HL-60/S4 treated with retinoic acid at 250 ng/mL for 4 days and 3 days (cell line): ENCODE data around the gene CCDC146.

ENCODE experiments used
- in situ Hi-C: fragments of 300-500 bp; cut with MboI; formaldehyde crosslinking; loops from 2 replicates; pipeline ENCODE4 v1.7.0; 2022; ENCODE audit warnings: low sequenced_read_pairs

Gene CCDC146

DNA sequence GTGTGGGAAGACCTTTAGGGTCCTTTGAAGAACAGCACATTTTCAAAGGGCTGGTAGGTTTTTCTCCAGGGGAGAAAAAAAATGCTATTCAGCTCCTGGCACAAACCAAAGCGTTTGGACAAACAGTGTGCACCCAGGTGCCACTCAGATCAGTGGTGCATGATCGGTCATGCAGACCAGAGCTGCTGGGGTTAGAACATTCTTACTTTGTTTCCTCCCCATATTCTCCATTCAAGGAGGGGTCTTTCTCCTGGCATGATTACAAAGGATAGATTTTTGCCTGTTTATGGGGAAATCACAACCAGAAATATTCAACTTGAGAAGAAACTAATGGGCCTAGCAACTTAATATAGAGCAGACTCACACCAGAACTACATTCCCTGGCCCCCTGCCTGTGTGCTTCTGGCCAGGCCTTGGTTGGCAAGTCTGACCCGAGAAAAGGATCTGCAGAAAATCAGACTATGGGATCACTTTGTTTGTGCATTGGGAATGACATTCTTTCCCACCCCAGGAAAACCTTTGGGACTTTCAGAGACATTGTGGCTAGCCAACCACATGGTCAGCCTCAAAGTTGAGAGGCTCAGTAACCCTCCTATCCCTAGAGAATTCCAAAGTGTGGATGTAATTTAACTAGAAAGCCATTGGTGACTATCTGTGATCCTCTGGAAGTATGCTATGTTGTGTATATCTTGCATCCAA is 159.5 kb downstream of the CCDC146 start:
- in situ Hi-C loops = no loop called here

DNA sequence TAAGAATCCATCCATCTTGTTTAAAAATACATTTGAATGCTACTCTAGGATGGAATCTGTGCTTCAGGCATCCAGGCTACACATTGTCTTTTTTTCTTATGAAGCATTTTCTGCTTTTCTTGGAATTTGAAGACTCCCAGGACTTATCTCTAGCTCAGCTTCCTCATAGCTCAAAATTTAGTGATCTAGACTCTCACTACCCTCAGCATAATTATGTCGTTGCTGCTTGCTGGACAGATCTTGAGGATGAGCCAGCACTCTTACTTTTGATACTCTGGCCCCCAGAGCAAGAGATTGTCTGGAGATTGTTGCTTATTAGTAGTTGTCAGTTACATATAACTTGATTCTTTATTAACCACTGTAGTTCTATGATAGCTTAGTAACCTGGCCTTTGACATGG is 160.5 kb downstream of the CCDC146 start:
- in situ Hi-C loops = no loop called here

DNA sequence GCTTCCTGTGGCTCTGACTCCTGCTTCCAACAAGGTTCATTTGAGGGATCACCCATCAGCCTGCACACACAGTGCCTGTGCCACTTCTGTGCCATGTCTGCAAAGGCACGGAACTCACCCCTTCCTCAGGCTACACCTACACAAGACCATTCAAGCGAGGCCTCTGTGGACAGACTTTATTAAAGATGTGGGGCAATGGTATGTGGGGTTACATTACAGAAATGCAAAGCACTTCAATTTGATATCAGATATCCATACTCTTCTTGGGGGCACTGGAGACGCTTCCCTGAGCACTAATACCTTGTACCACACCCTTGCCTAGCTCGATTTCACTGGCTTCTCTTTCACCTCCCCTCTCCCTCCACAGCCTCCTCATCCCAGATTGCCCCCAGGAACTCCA is 161.6 kb downstream of the CCDC146 start:
- in situ Hi-C loops = no loop called here

DNA sequence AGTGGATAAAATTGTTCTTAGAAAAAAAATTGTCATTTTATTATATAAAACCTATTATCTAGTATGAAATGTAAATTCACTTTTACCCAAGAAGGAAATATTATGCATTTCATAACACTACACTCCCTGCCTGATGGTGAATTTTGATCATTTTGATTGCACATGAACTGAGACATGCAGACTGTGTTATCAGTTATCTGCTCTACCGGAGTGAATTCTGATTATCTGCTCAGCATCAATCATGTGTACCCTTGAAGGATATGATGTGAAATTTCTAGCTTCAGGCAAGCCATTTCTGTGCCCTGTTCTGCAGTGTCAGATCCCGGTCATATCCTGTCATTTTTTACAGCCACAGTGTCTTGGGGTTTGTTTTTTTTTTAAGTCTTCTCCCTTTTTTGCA is 162.2 kb downstream of the CCDC146 start:
- in situ Hi-C loops = no loop called here

DNA sequence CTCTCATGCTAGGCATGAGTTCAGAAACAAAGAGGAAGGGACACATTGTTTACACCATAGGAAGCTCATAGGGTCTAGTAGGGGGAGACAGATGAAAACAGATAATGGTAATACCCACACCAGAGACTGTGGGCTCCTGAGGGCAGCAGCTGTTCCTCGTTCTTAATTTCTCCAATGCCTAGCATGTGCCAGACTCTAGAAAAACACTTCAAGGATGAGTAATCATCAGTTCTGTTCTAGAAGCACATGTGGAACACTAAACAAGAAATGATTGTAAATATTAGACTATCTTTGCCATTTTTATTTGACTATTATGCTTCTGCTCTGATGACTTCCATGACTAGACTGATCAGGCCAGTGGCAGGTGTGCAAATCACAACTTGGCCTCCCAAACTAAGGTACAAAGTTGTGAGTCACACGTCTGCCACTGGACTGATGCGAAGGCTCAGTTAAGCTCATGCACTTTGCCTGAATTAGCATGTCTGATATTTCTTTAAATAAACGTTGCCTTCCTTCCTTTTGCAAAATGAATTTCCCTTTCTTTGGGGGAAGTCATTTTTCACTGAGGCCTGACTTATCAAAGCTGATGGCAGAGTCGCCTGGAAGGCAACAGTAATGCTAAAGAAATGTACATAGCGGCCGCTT is 166.4 kb downstream of the CCDC146 start:
- in situ Hi-C loops = no loop called here

DNA sequence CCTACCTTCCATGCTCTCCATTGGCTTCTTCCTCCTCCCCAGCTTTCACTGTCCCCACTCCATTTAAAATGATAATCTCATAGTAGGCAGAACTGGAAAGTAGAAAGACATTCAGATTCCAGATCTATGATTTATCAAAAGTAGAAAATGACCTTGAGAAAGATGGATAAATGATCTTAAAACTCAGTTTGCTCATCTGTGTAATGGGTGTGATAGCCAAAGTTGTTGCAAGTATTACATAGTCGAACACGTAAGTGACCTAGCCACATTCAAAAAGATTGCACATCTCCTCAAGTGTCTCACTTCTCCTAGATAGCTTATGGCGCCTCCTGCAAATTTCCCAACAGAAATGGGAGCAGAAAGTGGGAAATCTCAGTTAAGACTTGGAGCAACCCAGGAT is 167.0 kb downstream of the CCDC146 start:
- in situ Hi-C loops = no loop called here

DNA sequence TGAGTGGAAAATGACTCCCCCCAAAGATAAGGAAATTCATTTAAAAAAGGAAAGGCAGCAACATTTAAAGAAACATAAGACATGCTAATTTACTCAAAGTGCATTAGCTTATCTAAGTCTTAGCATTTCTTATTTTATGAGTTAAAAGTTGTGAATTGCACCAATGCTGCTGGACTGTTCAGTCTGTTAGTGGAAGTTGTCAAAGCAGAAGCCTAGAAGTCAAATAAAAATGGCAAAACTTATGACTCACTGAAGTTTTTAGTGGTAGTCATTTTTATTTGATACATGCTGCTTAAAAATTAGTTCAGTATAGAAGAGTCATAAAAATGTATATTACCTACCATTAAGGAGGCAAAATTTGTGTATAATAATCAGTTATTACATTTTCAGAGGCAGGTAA is 168.0 kb downstream of the CCDC146 start:
- in situ Hi-C loops = no loop called here

DNA sequence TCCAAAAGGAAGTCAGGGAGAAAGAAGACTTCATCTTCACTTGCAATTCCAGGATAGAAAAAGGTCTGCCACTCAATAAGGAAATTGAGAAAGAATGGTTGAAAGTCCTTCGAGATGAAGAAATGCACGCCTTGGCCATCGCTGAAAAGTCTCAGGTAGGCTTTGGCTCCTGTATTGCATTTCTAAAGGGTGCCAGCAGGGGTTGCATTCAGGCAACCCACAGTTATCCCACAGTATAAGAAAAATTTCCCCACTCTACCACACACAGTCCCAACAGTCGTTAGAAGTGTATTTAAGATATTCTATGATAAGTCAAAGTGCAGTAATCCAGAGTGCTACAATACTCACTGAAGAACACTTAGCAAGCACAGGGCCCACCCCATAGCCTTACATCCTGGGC is 170.6 kb downstream of the CCDC146 start:
- in situ Hi-C loops = no loop called here

DNA sequence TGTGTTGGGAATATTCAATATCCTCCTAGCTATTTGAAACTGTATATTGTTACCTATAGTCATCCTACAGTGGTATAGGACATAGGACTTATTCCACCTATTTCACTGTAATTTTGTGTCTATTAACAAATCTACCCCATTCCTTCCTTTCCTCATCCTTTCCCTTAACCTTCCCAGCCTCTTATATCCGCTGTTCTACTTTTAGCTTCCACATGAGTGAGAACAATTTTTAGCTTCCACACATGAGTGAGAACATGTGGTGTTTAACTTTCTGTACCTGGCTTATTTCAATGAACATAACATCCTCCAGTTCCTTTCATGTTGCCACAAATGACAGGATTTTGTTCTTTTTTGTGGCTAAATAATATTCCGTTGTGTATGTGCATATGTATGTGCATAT is 173.1 kb downstream of the CCDC146 start:
- in situ Hi-C loops = no loop called here

DNA sequence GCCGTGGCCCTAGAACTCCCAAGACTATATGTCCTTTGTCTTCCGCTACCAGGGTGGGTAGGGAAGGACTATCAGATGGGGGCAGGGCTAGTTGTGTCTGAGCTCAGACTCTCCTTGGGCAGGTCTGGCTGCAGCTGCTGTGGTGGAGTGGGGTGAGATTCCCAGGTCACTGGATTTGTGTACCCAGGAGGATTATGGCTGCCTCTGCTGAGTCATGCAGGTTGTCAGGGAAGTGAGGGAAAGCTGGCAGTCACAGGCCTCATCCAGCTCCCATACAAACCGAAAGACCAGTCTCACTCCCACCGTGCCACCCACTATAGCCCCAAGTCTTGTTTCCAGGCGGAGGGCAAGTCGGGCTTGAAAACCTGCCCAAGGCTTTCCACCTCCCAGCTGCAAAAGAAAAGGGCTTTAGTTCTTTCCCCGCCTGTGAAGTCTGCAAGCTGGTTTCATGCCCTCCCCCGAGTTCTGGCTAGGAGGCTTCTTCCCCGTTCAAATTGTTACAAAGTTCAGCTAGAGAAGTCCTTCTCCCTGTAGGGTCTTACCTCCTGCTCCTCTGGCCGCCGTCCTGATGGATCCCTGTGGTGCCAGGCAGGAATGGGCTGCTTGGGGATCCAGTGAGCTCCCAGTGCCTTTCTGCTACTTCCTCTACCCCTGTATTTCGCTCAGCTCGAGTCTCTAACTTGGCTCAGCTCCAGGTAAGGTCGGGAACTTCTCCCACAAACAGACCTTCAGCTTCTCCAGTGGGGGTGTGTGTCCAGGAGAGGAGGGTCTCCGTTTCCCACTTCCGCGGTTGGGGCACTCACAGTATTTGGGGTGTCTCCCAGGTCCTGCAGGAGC is 184.0 kb downstream of the CCDC146 start:
- in situ Hi-C loops = no loop called here

DNA sequence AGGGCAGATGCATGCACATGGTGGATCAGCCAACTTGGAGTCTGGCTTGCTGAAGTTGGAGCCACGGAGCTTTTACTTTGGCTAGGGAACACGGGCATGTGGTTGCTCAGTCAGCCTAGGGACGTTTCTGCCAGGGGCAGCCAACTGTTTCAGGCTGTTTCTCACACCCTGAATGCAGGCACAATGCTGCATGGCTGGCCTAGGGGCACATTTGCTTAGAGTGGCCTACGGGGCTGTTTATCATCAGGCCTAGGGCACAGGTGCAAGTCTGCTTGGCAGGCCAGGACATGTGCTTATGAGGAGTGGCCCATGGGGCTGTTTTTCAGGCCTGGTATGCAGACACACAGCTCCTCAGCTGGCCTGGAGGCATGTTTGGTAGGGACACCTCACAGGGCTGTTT is 186.4 kb downstream of the CCDC146 start:
- in situ Hi-C loops = no loop called here

DNA sequence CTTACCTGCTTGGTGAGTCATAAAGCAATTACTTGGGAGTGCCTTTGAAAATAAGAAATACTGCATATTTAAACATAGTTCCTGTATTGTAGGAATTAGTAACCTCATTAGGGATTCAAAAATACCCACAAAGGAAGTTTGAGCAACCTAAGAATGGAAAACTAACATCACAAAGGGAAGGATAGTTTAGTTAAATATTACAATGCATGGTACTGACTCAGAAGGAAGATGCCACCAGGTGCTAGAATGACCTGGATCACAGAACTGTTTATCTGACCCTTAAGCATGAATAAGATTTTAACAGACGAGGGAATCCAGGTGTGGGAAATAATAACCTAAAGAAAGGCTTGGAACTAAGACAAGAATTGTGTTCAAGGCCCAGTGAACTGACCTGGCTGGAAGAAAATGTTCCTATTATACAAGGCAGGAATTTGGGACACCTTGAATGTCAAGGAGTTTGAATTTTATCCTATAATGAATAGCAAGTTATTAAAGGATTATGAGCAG is 187.4 kb downstream of the CCDC146 start:
- in situ Hi-C loops = no loop called here

DNA sequence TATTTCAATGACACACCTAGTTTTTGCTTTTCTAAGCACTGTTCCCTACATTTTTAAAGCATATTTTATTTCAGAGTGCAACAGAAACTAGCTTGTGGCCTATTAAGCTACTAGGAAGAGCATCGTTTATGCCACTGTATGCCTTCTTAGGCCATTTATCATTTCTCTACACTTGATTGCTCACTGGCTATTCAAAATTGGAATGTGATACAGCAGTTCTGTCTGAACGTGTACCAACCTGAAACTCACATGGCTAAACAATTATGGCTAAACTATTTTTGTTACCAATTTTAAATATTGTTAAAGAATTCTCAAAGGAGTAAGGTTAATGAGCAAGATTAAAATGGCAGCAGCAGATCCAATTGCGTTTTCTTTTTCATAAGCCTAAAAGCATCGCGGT is 188.6 kb downstream of the CCDC146 start:
- in situ Hi-C loops = no loop called here

DNA sequence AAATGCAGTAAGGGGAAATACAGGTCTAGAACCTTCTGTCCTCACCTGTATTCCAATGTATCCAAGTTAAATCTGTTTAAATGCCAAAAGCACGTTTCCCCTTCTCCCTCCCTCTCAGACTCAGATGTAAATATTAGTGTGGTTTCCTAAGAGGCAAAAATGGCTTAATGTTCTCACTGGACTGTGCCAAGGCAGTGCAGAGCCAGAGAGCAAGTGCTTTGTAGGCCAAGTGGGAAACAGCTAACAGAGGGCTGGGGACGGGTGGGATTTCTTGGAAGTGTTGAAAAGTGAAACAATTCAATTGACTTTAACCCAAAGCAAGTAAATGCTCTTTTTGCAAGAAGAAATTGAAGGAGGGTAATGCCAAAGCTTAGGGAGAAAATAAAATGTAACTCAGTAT is 190.7 kb downstream of the CCDC146 start:
- in situ Hi-C loops = no loop called here

DNA sequence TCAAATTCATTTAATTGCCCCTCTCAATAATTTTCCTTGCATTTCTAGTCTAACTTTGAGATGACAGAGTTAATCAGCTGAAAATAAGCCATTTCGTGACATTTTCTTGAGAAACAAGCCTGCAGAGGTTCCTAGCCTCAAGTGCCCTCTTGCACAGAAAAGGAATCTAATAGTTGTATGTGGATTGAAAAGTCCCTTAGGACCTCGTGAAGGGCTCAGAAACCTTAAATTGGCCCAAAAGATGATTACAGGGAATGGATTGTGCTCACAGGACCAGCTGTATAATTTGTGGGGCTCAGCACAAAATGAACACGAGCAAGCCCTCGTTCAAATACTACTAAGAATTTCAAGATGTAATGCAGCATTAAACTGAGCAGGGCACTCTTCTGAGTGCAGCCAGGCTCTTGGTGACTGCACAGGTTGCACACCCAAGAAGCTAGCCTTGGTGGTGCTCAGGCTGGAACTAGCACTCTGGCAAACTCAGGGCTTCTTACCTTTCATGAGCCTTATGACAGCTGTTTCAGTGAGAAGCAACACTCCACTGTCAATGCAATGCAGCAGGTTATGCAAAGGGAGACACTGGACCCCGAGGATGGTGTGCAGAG is 191.6 kb downstream of the CCDC146 start:
- in situ Hi-C loops = no loop called here

DNA sequence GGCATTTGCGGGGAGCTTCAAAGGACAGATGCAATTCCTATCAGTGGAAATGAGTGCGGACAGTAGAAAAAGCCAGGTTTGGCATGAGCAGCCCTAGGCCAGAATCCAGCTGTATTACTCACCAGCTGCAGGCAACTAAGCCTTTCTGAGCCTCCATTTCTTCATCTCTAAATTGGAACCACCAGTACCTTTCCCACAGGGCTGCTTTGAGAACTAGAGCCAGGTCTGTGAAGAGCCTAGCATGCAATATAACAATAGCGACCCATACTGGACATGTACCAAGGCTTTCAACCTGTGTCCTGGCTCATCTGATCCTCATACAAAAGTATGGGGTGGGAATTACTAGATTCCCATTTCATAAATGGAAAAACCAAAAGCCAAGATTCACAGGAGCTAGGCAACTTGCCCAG is 192.8 kb downstream of the CCDC146 start:
- in situ Hi-C loops = no loop called here

DNA sequence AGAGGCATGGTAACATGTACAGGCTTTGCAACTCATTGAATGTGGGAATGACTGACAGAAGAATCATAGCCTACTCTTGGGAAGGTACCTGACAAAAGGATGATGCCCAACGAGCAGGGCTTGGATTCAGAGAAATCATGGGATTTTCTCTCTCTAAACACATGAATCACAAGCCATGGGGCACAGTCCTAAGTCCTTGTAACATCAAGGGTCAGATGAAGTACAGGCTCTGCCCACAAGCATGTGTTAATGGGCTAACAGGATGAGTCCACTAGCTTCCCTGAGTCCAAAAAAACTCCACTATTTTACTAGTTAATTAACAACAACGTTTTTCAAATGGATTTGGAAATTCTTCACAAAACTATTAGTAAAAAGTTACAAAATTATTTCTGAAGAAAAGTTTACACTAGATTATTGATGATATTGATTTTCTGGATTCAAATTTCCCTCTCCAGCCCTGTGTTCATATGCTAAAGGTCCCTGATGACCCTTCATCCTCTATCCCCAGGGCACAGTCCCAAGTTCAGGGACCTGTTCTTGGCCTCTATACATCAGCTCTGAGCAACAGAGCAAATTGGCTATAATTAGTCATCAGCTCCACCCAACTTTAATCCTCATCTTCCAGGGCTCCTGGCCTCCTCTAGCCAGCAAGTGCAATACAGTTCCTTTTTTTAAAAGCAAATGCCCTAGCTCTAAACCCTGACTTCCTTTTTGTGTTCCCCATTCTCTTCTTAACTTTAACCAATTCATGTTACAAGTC is 194.0 kb downstream of the CCDC146 start:
- in situ Hi-C loops = no loop called here

DNA sequence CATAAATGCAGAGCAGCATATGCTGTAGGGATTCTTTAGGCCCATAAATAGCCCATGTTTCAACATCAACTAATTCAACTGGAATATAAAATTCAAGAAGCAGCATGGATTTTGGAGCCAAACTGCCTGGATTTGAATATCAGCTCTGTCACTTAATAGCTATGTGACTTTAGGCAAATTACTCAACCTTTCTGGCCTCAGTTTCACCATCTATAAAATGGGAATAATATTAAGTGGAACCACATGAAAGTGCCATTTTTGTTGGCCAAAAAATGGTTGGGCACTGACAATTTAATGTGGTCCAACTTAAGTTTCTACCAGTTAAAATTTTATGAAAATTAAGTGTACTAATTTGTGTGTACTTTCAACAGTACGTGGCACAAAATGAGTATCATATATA is 195.6 kb downstream of the CCDC146 start:
- in situ Hi-C loops = no loop called here

DNA sequence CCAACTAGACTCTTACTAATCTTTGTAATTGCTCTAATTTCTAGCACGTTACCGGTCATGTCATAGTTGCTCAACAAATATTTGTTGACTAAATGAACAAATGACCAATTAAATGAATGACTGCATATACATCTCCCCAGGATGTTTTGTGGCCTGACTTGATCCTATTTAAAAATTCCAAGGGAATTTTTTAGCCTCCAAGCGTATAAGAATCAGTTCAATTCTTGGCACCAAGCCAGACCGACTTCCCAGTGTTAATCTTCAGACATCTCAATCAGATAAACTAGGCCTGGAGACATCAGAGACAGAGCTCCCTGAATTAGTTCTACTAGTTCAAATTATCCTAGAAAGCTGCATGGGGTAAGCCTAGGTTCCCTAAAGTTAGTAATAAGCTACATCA is 197.7 kb downstream of the CCDC146 start:
- in situ Hi-C loops = no loop called here

DNA sequence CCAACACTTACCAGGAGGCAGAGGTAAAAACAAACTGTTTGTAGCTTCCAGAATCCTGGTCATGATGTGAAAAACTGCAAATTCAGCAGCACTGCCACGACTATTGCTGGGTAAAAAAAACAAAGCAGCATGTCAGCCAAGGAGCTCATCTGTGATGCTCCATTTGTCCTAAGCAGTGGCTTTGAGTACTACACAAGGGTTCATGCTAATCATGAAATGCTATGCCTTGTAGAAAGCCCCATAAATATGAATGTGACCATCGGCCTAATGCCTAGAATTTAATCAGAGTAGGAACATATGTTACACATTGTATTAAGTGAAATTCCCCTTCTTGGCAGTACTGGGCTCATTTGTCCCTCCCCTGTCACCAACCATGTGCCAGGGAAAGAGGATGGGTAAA is 198.3 kb downstream of the CCDC146 start:
- in situ Hi-C loops = no loop called here

DNA sequence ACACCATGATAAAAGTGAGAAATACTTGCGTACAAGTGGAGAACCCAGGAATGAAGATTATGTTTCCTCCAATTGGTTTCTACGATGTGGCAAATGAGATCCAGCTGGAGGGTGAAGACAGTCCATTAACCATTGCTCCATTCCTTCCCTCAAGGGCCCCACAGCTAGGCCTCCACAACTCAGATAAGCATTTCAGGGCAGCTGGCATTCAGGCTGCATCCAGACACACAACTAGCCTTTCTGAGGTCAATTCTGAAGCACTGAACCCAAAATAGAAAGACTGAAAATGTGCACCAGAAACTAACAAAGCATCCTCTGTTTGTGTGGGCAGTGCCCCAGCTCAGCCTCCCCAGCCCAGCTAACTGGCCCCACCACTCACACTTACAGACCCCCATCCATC is 198.9 kb downstream of the CCDC146 start:
- in situ Hi-C loops = no loop called here
